NCI-H2107 (cell line): ENCODE data around the gene TNNI3K.

Experiments used
- DNase-seq: peaks from one replicate; lab custom pipeline; 2025; lab: John Stamatoyannopoulos, UW

TNNI3K gene

DNA sequence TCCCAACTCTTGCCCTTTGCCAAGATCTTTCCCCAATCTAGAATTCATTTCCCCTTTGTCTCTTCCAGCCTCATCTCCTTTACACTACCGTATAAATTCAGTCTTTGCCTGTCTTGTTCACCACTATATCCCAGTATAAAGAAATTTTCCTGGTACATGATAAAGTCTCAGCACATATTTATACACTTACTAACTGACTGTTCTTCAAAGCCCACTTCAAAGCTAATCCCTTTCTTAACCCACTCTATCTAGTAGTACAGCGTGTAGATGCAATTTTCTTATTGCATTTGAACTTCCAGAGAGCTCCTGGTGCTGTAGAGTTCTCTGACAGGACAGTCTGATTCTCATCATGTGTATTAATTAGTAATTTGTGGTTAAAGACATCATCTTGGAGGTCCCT, 199.1 kb downstream of the TNNI3K start:
- DNase-seq = no peak

DNA sequence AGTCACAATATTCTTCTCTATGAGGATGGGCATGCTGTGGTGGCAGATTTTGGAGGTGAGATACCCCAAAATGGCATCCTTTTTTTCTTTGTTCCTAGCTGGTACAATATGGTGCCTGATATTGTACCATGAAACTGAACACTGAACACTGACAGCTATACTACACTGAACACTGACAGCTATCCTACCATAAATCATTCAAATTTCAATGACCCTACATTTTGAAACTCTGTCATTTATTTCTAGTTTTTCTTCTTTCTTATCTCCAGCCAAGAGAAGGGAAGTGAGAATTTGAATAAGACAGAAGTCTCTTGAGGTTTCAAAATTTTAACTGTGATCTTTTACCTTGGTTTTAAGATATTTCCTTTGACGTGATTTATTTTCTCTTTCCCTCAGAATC, 200.9 kb downstream of the TNNI3K start:
- no peak for DNase-seq

DNA sequence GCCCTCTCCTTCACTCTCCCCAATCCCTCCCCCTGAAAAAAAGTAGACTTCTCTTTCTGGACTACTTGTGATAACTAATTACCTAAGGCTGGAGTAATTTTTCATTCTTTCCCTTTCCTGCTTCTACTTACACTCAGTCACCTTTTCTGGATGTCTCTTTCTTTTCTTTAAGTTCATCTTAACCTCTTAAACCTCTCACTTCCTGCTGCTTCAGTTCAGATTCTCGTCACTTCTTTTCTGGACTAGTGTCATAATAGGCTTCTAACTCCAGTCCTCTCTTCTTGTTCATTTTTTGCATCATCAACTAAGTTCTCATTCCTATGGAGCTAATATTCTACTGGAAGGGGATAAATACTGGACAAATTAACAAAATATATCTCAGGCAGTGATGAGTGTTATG, 201.8 kb downstream of the TNNI3K start:
- DNase-seq = no peak

DNA sequence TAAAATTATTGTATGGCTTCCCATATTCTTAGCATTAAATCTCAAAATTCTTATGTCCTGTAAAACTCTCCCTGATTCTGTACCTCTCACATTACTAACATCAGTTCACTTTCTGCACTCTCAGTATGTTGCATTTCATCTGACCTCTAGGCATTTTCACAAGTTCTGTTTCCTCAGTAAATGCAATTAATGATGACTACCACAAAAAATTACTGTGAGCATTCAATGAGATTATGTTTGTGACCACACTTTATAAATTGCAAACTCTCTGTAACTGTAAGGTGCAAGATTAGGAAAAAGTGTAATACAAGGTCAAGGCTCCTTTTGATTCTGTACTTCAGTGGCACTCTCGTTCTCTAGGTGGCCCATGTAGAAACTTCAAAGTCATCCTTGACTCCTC, 216.8 kb downstream of the TNNI3K start:
- DNase-seq = no peak

DNA sequence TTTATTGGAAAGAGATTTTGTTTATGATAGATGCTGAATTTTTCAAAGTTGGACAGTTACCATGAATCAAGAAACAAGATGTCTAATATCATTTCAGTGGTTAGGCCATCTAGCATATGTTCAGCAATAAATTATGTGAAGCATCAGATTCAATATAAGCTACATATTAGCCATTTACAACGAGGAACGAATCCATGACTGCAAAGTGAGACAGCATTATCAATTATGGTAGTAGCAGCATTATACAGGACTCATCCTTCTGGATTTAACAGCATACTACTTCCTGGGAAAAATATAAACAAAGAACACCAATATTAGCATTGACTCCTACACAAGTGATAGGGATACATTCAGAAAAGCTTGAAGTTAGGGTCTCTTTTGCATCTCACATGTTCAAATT, 218.1 kb downstream of the TNNI3K start:
- DNase-seq = no peak

DNA sequence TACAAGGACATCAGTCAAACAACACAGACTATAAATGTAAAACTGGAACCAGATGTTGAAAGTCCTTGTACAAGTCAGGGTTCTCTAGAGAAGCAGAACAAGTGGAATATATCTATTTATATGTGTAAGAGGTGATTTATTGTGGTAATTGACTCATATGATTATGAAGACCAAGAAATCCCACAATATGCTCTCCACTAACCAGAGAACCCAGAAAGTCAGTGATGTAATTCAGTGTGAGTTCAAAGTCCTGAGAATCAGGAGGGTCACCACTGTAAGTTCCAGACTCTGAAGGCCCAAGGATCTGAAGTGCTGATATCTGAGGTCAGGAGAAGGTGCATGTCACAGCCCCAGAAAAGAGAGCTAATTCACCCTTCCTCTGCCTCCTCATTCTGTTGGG, 220.2 kb downstream of the TNNI3K start:
- DNase-seq = no peak

DNA sequence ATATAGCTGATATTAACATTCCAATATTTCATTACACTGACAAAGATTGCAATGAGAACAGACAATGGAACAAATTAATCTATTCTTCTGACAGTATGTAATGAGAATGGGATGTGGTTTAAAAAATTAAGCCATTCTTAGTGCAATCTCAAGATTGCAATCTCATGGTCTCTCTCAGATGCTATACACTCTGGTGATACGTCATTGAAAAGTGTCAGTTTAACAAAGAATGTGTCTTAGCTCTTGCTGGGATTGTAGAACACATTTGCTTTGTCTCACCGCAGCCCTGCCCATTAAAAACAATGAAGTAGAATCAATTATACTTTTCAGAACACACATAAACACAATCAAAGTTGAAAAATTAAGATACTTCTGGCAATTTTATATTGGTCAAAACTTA, 222.1 kb downstream of the TNNI3K start:
- DNase-seq = no peak

DNA sequence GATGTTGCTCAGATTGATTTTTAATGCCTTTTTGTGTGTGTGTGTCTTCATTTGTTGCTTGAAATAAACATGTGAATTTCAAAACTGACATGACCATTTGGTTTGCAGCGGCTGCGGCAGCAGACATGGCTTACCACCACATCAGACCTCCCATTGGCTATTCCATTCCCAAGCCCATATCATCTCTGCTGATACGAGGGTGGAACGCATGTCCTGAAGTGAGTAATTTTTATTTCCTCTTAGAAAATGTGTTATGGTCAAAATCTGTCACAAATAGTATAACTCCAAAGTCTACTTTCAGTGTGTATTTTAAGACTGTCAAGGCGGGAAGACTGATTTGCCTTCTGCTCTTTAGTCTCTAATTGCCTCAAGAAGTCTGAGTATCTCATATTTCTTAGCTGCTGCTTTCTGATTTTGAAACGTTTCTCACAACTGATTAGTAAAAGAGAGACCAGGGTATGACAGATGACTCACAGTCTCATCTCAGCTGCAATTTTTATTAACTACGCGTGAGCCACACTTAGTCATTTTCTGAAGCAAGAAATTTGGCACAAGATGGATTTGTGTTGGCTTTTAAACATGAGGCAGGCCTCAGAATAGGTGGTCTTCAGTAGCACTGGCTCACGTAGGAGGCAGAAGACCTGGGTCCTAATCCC, 228.3 kb downstream of the TNNI3K start:
- DNase-seq = no peak

DNA sequence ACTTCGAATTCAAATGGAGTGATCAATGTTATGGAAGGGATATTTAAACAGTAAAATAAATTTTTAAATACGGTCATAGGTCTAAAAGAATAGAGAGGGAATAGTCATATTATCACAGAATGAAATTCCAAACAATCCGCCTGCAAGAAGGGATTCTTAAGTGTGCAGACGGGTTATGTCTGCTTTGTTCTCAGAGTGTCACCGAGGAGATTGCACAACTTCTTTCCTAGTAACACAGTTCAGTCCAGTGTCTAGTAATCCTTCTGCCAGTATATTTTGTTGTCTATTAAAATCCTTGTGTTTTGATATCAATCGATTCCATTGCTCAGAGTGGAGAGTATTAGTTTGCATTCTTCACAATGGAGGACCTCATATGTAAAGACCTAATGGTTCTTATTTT, 228.8 kb downstream of the TNNI3K start:
- no peak for DNase-seq

DNA sequence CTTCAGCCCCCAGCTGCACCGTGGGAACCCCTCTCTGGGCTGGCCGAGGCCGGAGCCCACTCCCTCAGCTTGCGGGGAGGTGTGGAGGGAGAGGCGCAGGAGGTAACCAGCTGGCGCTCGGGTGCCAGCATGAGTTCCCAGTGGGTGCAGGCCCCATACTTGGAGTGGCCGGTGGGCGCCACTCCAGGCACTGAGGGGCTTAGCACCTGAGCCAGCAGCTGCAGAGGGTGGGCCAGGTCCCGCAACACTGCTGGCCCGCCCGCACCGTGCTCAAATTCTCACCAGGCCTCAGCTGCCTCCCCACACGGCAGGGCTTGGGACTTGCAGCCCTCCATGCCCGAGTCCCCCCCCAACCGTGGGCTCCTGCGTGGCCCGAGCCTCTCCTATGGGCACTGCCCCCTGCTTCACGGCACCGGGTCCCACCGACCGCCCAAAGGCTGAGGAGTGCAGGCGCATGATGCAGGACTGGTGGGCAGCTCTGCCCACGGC, 230.1 kb downstream of the TNNI3K start:
- no peak for DNase-seq

DNA sequence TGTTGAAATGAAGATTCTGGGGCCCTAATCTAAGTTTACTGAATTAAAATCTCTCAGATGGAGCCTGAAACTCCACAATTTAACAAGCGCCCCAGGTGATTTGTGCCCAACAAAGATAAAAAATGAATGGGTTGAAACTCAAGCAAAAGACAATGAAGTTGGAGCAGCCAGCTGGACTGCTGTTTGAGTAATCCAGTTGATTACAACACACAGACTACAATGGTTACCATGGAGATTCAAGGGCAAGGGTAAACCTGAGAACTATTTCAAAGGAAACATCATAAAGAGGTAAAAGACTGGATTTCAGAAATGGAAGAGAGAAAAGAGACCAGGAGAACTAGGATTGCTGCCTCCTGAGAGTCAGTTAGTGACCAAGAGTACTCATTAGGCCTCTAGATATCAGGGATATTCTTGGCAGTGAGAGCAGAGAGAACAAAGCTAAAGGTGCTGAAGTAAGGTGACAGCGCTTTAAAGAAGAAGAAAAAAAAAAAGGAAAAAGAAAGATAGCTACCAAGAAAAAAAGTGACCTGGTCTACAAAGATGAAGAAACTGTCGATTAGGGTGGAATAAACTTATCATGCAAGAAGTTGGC, 232.7 kb downstream of the TNNI3K start:
- DNase-seq = no peak

DNA sequence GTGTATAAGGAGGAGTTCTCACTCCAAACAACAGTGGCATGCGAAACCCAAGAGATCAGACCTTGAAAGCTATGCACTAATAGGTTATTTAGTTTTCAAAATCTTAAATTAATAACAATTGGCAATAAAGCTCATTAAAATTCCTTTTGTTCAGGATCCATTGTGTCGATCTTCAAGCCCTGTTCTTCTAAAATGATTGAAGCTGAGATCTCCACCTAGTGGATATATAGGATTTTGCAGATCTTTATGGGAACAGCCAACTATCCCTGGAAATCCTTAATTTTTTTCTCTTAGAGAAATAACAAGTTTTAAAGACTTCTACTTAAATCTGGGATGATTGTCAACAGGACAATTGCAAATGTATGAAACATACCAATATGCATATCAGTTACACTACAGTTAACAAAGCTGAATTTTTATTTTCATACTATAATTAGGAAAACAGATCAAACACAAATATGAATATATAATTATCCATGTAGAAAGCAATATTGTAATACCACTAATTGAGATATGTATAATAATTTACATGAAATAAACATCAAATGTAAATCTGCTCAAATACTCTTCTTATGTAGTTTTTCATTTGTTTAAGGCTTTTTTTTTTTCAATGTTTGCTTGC, 233.9 kb downstream of the TNNI3K start:
- peak; percentile 3 for DNase-seq

DNA sequence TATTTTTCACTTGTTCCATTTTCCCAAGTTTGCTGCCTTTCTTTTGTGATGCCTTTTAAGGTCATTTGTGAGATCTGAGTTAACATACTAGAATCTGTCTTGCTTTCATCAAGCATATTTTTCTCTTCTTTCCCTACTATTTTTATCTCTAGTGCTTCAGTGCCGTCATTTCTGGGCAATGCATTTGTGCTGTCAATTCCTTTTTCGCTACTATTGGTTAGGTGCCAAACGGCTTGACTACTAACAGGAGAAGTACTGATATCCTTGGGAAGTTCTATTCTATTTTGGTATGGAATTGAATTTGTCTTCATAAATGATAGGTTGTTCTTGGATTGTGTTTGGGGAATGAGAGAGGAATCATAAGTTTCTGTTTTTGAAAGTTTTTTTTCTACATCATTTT, 235.1 kb downstream of the TNNI3K start:
- DNase-seq = no peak

DNA sequence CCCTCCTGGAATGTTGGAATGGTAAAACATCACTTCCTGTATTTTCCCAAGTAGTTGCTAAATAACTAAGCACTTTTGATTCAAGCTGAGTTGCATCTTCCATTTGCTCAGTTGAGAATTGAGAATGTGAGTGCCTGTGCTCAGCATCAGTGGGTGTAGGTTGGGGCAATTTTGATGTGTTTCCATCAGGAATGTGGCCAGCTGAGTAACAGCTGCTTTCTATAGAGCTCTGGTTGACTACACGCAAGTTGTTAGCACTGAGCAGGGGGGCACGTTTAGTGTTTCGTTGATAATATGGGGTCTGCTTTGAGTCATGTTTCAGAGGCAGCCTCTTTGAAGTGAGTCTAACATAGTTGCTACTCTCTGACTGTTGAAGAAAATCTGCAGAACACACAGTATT, 235.7 kb downstream of the TNNI3K start:
- no peak for DNase-seq

DNA sequence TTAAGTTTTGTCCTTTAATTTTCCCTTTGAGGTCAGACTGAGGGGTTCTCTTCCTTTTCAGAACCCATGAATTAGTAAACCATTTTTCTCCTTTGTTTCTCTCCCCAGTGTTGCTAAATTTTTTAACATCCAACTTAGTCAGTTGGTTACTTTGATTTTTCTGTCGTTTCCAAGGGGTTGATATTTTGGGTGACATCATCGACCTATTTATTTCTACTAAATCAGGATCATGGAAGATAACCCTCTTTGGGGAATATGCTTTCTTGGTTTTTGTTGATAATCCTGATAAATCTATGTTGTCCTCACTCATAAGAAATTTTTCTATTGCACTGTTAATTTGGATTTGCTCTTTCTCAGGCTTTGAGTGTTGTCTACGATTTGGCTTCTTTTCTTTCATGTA, 236.3 kb downstream of the TNNI3K start:
- no peak for DNase-seq

DNA sequence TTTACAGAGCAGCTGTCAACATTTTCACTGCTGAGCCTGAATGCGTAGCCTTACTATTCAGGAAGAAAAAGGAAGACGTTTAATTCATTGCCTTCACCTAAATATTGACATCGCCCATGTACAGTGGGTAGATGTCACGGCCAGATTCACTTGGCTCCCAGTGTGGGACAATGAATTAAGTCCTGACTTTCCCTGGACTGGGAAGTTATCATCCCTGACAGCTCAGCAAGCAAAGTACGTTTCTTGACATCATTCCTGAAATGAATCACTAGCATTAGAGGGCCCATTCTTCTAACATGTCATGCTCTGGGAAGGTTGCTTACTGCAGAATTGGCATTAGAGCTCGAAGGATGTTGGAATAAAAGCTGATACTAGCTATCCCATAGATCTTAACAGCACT, 239.4 kb downstream of the TNNI3K start:
- DNase-seq = no peak

DNA sequence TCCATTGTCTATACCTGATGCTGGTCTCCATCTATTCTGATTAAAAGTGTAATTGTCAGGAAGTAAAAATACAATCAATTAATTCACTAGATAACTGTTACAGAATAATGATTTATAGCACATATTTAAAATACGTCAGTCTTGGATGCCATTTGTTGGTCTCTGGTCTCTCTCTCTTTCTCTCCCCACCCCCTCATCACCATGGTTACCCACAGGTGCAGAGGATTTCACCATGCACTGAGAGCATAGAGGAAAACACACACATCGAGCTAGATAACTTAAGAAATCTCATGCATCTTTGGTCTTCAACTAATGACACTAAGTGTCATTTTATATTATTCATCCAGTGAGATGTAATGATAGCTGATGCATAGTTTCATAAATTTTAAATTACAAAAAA, 243.8 kb downstream of the TNNI3K start:
- no peak for DNase-seq

DNA sequence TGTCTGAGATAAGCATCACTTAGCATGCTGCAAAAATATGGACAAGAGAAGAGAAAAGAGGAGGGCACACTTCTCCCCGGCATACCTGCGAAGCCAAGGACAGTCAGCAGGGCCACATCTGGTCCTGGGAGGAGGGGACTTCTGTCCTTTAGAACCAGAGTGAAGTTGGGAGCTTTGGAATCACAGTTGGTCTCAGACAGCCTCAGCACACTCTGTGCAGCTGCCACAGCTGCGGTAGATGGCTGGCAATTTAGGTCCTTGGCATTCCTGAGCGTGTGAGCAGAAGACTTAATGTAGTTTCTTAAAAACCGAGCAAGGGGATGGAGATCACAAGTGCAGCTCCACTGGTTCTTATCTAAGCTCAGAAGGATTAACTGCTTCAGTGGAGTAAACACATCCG, 244.9 kb downstream of the TNNI3K start:
- no peak for DNase-seq

DNA sequence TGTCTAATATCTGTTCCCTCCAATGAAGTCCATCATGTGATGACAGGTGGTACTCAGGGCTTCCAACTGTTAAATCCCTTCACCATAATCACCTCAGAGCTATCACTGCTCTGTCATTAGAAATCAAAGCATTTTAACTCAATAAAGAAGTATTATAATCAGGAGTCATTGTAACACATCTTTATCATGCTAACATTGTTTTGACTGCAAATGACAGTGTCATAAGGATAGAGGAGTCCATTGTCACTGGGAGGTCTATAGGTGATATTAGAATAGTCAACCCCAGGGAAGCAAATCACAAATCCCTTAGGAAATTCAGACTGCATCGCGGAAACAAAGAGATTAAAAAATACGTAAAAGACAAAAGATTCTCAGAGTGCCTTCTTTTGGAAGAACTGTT, 246.4 kb downstream of the TNNI3K start:
- no peak for DNase-seq

DNA sequence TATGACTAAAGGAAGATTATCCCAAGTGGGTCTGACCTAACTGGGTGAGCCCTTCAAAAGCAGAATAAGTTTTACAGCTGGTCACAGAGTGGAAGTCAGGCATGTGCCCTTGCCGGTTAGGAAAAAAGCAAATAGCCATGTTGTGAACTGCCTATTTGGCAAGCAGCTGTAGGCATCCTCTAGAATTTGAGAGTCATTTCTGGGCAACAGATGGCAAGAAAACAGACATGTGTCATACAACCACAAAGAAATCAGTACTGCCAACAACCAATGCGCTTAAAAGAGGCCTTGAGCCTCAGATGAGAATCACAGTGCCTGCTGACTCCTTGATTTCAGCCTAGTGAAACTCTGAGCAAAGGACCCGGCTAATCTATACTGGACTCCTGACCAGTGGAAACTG, 250.4 kb downstream of the TNNI3K start:
- no peak for DNase-seq

DNA sequence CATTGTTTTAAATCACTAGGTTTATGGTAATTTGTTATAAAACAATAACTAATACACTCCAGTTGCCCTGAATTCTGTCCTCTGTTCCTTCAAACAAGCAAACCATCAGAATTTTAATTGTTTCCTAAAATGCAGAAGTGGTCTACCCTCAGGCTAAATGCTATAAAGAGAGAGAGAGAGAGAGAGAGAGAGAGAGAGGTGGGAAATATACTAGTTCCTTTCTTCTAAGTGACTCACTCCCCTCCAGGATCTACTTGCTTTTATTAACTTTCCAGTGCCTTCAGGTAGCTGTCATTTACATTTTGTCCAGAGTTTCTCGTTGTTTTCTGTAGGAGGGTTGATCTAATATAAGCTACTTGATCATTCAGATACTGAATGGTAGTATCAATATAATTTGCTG, 250.8 kb downstream of the TNNI3K start:
- DNase-seq = no peak

DNA sequence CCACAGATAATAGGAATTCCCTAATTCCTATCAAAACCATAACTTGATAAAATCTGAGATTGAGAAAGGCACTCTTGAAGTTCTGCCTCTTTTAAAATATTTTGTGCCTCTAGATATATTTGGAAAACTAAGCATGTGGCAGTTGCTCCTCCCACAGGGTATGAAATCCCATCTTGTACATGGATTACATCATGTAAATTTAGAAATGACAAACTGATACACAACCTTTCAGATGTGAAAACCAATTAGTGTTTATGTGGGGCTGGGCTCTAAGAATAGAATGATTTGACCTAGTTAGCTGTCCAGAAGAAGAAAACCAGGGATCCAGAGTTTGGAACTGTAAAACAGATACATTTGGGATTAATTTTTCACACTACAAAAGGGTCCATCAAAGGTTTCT, 261.5 kb downstream of the TNNI3K start:
- no peak for DNase-seq

DNA sequence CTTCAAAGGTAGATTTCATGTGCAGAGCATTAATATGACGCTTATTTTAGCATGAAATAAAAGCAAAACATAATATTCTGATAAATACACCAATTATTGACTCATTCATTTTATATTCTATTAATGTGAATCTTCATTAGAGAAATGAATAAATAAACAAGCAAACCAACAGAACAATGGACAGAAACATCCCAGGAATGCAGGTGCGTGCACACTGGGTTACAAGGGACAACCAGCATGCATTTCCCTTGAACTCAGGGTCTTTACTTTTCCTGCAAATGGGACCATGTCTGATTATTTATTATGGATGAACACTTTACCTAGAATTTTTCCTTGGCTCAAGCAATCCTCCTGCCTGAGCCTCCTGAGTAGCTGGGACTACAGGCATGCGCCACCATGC, 263.7 kb downstream of the TNNI3K start:
- DNase-seq = no peak

DNA sequence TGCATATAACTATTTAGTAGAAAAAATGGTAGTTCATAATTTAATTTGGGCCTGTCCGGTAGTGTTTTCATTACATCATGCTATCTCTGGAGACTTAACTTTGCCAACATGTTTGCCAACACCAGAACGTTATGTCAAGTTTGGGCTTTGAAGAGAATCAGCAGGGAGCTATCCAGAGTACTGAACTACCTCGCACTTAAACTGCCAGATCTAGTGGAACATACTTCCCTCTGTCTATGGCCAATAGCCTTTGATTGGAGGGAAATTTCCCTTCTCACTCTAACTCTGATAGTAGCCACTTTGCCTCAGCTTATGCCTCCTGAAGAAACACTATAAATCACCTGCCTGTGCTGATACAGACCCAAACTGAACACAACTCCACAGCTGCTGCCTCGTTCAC, 267.2 kb downstream of the TNNI3K start:
- no peak for DNase-seq
